Measurements from ENCODE around the gene ALK.
"Not testable (repeated sequence)": the region's sequence is repeated elsewhere in the genome, so short reads cannot be mapped to it uniquely, and the experiment has no call there.

Gene ALK

GRCh38 chr2:29753671-29754444, 167.5 kb downstream of the ALK start:
- DNase-seq = no peak

- no peak for DNase-seq
These were observed 170.0 kb downstream of the ALK start for GRCh38 chr2:29751390-29751789.

- not testable (repeated sequence) for DNase-seq
These were observed 170.9 kb downstream of the ALK start for GRCh38 chr2:29750463-29750862.

GRCh38 chr2:29749843-29750242, 171.5 kb downstream of the ALK start:
- DNase-seq = no peak

- no peak for DNase-seq
These were observed 172.3 kb downstream of the ALK start for GRCh38 chr2:29749041-29749440.

GRCh38 chr2:29747786-29748470, 173.5 kb downstream of the ALK start:
- no peak for DNase-seq

GRCh38 chr2:29744976-29745375, 176.4 kb downstream of the ALK start:
- no peak for DNase-seq

- DNase-seq = no peak
These were observed 177.9 kb downstream of the ALK start for GRCh38 chr2:29743516-29743915.

- no peak for DNase-seq
These were observed 178.7 kb downstream of the ALK start for GRCh38 chr2:29742656-29743055.

- DNase-seq = no peak
These were observed 180.3 kb downstream of the ALK start for GRCh38 chr2:29741132-29741531.

GRCh38 chr2:29733965-29734364, 187.4 kb downstream of the ALK start:
- no peak for DNase-seq

GRCh38 chr2:29733213-29733612, 188.2 kb downstream of the ALK start:
- DNase-seq = no peak

- no peak for DNase-seq
These were observed 189.4 kb downstream of the ALK start for GRCh38 chr2:29731948-29732347.

- no peak for DNase-seq
These were observed 191.5 kb downstream of the ALK start for GRCh38 chr2:29729932-29730331.

- DNase-seq = no peak
These were observed 192.0 kb downstream of the ALK start for GRCh38 chr2:29729401-29729800.

GRCh38 chr2:29726976-29727375, 194.4 kb downstream of the ALK start:
- DNase-seq = no peak

- no peak for DNase-seq
These were observed 195.8 kb downstream of the ALK start for GRCh38 chr2:29725610-29726009.

GRCh38 chr2:29724282-29724681, 197.1 kb downstream of the ALK start:
- DNase-seq = no peak

GRCh38 chr2:29723255-29724001, 198.0 kb downstream of the ALK start:
- DNase-seq = no peak

- DNase-seq = no peak
These were observed 201.7 kb downstream of the ALK start for GRCh38 chr2:29719639-29720038.

GRCh38 chr2:29718076-29718686, 203.2 kb downstream of the ALK start:
- DNase-seq = no peak

GRCh38 chr2:29715655-29716054, 205.7 kb downstream of the ALK start:
- DNase-seq = no peak

- no peak for DNase-seq
These were observed 207.1 kb downstream of the ALK start for GRCh38 chr2:29714333-29714732.

Data from inflammatory macrophage treated with lipopolysaccharide for 4 hours (primary cell).